GM21515 (cell line): ENCODE data around the gene SORL1.

ENCODE experiments used
- ATAC-seq: cut with Tn5 transposase; IDR thresholded peaks from one replicate; pipeline ENCODE4 v1.9.1; 2021; ENCODE audit not compliant: unreplicated experiment

Gene SORL1

DNA sequence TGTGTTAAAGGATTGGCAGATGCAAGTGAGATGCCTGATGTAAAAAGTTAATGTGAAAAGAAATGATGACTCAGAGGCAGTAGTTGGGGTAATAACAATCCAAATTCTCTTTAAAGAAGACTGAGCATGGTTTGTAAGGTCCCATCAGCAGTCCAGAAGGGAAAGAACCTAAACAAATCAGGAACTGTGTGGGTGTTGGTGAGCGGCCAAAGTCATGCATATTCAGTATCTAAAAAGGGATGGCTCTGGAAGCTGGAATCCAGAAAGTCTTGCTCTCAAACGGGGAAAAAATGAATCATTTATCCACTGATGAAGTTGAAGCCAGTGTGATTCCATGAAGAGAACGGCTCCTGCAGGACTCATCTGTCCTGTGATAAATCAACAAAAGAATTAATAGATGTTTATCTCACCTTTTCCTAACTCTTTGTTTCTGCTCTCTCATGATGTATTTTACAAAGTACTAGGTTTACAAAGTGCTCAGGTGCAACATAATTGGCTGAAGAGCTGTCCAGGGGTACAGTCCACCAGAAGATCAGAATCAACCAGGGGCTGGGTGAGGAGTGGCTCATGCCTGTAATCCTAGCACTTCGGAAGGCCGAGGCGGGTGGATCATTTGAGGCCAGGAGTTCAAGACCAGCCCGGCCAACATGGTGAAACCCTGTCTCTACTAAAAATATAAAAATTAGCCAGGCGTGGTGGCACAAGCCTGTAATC lies 21.1 kb downstream of the SORL1 start:
- ATAC-seq: no peak

GRCh38 chr11:121474680-121475079 lies 22.6 kb downstream of the SORL1 start:
- no peak for ATAC-seq

- ATAC-seq: no peak
Observed at GRCh38 chr11:121476379-121477032, 24.4 kb downstream of the SORL1 start.

DNA sequence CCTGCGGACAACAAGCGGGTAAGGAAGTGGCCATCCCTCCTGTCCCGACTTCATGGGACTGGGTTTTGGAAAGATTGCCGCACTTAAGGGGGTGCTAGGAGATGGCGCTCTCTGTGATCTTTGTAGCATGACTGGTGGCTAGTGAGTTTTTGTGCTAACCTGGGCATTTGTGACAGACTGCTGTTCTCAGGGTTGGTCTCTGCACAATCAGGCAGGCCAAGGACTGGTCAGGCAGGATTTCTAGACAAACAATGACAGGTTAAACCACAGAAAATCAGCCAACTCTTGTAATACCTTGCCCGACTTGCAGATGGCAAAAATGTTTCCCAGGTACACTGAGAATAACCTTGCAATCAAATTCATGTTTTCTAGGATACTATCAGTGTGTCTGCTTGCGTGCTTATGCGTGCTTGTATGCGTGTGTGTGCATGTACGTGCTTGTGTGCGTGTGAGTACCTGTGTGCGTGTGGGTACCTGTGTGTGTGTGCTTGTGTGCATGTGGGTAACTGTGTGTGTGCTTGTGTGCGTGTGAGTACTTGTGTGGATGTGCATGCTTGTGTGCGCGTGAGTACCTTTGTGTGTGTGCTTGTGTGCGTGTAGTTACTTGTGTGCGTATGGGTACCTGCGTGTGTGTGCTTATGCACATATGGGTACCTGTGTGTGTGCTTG lies 26.2 kb downstream of the SORL1 start:
- no peak for ATAC-seq

GRCh38 chr11:121478895-121479697 lies 27.0 kb downstream of the SORL1 start:
- no peak for ATAC-seq

DNA sequence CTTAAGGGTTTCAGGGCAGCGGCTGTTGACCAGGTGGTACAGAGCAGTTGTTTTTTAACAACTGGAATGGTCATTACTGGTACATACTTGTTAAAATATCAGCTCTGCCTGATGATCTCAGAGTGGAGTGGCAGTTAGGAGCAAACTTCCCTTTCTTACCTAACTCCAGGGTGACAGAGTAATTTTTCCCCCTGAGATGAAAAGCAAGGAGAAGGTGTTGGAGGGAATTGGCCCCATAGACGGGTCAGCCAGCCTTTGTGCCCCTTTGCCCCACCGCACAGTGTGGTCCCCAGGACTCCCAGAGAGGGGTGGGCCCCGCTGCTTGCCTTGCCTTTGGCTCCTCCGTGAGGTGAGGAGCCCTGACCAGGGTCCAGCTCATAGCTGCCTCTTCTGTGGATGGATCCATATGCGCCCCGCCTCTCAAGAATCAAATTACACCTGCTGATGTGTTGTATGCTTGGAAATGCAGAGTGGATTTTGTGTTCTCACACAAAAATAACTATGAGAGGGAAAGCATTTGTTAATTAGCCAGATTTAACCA lies 27.7 kb downstream of the SORL1 start:
- ATAC-seq: no peak

DNA sequence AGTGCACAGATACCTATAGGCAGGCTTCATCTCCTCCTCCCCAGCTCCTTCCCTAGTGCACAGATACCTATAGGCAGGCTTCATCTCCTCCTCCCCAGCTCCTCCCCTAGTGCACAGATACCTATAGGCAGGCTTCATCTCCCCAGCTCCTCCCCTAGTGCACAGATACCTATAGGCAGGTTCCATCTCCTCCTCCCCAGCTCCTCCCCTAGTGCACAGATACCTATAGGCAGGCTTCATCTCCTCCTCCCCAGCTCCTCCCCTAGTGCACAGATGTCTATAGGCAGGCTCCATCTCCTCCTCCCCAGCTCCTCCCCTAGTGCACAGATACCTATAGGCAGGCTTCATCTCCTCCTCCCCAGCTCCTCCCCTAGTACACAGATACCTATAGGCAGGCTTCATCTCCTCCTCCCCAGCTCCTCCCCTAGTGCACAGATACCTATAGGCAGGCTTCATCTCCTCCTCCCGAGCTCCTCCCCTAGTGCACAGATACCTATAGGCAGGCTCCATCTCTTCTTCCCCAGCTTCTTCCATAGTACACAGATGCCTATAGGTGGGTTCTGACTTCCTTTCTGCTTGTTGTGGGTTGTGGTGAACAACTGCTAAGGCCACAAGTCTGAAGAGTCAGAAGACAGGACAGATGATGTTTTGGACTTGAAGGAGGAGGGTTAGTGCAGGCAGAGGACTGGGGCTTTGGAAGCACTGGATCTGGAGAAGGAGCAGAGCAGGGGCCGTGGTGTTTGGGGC lies 29.5 kb downstream of the SORL1 start:
- peak; percentile 56 for ATAC-seq

DNA sequence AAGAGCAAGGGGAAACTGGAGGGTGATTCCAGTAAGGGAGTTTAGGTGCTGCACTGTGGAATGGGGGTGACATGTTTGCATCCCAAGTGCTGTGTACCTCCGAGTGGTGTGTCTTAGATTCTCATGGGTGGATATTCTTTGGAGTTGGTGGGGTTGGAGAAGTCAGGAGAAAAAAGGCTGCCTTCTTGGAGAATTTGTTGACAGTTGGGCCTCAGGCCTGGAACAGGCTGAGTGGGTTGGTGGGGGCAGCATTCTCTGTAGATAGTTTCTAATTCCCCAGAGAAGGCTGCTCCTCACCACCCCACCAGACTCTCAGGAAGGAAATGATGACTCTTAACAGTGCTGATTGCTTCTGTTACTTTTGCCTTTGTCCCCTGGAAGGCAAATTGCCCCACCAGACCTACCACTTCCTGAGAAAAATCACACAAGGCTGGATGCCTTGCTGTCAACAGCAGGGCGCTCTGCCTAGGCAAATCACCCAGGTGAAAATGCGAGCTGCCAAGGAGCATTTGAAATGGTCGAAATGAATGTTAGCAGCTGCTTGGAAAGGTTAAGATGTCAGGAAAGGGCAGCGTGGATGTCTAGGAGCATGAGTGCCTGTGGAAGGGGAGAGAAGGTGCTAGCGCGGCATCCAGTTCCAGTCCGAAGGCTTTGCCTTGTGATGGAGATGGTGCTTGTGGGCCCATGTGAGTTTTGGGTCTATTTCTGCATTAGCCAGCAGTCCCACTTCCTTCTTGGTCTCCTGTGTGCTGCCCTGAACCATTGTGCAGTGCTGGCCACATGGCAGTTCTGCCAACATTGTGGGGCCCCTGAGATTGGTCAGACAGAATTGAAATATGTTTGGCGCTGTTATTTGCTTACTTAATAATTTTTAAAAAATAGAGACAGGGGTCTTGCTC lies 30.4 kb downstream of the SORL1 start:
- ATAC-seq: peak; percentile 78

DNA sequence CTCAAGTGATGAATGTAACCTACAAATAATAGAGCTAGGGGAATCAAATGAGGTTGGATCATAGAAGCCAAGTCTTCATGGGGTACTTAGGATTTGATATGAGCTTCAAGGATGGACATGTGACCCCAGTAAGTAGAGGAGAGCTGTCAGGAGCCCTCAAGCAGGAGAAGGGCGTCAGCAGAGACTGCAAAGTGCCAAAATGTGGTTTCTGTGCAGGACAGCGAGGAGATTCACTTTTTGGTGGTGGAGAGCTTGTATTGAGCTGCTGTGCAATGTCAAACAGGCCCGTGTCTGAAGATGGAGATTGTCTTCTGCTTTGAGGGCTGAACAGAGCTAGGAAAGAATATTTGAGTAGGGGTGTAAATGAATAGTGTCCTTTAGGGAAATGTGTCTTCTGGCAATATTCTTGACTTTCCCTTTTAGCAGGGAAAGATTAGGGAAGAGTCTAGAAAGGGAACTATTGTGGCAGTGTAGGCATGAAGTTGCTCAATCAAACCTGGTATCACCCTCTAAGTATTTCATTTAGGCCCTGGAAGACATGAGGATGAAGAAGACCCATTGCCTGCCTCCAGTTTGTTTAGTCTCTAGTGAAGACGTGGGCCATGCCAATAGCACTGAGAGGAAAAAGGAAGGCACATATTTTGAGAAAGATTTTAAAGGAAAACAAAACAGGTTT lies 31.8 kb downstream of the SORL1 start:
- no peak for ATAC-seq

DNA sequence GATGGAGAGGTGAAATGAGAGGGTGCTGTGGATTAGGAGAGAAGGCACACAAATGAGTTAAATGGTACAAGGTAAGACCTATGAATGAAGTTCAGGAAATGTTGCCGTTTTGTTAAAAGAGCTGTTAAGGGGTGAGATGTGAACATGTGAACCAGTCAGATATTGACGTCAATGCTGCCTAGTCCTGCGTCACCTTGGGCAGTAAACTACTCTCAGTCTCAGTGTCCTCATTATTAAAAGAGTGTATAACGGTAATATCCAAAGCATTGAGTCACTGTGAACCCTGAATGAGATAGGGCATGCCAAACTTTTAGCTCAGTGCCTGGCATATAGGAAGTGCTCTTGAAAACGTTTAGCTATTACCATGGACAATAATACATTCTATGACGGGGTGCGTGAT lies 33.1 kb downstream of the SORL1 start:
- no peak for ATAC-seq

GRCh38 chr11:121486054-121486453 lies 33.9 kb downstream of the SORL1 start:
- no peak for ATAC-seq

GRCh38 chr11:121487191-121487590 lies 35.1 kb downstream of the SORL1 start:
- ATAC-seq: no peak

GRCh38 chr11:121488170-121488569 lies 36.1 kb downstream of the SORL1 start:
- no peak for ATAC-seq

DNA sequence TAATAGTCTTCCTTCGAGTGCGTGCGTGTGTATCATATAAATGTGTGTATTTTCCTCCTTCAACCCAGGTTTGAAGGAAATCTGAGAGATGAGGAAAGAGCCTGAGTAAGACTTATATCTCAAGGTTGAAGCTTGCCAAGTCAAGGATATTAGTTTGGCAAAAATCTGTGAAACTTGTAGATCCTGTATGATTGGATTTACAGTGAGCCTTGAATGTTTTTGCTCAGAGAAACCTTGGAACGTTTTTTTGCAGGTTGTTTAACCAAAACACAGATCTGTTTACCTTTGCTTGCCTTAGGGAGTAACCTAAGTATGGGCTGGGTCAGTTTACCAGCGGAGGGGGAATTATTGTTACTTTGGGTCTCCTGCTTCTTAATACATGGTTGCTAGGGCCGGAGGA lies 36.5 kb downstream of the SORL1 start:
- ATAC-seq: no peak

DNA sequence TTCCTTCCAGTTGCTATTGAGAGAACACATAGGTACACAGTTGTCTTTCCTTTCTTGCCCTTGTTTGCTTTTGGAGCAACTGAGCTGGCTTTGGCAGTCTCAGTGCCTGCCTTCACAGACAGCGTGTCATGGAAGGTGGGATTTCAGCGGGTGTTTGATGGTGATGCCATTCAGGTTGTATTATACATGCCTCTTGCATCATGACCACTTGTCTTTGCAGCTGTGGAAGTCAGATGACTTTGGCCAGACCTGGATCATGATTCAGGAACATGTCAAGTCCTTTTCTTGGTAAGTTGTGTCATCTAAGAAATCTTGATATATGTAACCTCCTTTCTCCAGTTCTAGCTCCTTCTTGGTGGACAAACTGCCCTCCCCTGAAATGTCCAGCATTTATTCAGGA lies 37.7 kb downstream of the SORL1 start:
- ATAC-seq: no peak

GRCh38 chr11:121494355-121495099 lies 42.4 kb downstream of the SORL1 start:
- ATAC-seq: peak; percentile 63

GRCh38 chr11:121497176-121497998 lies 45.3 kb downstream of the SORL1 start:
- no peak for ATAC-seq
